Brain microvascular endothelial cell (primary cell): ENCODE results near the gene DTWD2.

Experiments
- DNase-seq: peaks from one replicate; pipeline ENCODE4 v3.0.0-alpha.2; 2020
- H3K27ac ChIP-seq: fragments of 250-450 bp; sonication (Bioruptor Pico); 2 replicates; pipeline ENCODE4 v1.5.1; 2020; ENCODE audit warnings: mild to moderate bottlenecking, moderate library complexity
- H3K27me3 ChIP-seq: fragments of 250-450 bp; sonication (Bioruptor Pico); replicated peaks from 2 replicates; pipeline ENCODE4 v1.5.1; 2020; ENCODE audit warnings: mild to moderate bottlenecking
- H3K36me3 ChIP-seq: fragments of 250-450 bp; sonication (Bioruptor Pico); replicated peaks from 2 replicates; pipeline ENCODE4 v1.5.1; 2020; ENCODE audit warnings: mild to moderate bottlenecking
- H3K4me3 ChIP-seq: 2 replicates; pipeline ENCODE4 v1.5.1; 2011; ENCODE audit warnings: low read depth, mild to moderate bottlenecking, control low read depth, low read length, moderate library complexity
- CTCF ChIP-seq: IDR thresholded peaks from 2 replicates; pipeline ENCODE4 v1.5.1; 2011; ENCODE audit warnings: low read depth, mild to moderate bottlenecking, moderate library complexity, low read length, control low read depth, inconsistent platforms; ENCODE audit errors: missing control alignments
- in situ Hi-C: cut with HindIII; loops from 2 replicates; pipeline ENCODE4 v1.10.0; 2017; ENCODE audit warnings: low sequenced_read_pairs, low pct_ligation_motif_present

Gene DTWD2

GRCh38 chr5:119021149-119021732 is 32.9 kb upstream of the DTWD2 start:
- no peaks in the 10 kb centered on the region for H3K27me3 ChIP-seq
- no peak overlapping the region for H3K27ac ChIP-seq
- H3K4me3 ChIP-seq, result no peak overlapping the region
- H3K36me3 ChIP-seq, result no peaks in the 10 kb centered on the region
- no peak for DNase-seq
- in situ Hi-C loops, result no loop called here
- TF ChIP-seq CTCF, result no peak

GRCh38 chr5:119019949-119020348 is 31.6 kb upstream of the DTWD2 start:
- Histone ChIP-seq H3K4me3 (no peak overlapping the region), H3K27ac (no peak overlapping the region)
- in situ Hi-C loops, result no loop called here

GRCh38 chr5:119019501-119019900 is 31.2 kb upstream of the DTWD2 start:
- Histone ChIP-seq H3K4me3 (no peak overlapping the region), H3K36me3 (no peaks in the 10 kb centered on the region), H3K27ac (no peak overlapping the region), H3K27me3 (no peaks in the 10 kb centered on the region)
- no peak for TF ChIP-seq CTCF
- DNase-seq, result no peak
- in situ Hi-C loops, result no loop called here

More at GRCh38 chr5:119019949-119020348, 31.6 kb upstream of the DTWD2 start:
- H3K36me3 ChIP-seq, result no peaks in the 10 kb centered on the region
- no peaks in the 10 kb centered on the region for H3K27me3 ChIP-seq
- no peak for TF ChIP-seq CTCF
- DNase-seq, result no peak

GRCh38 chr5:119017994-119018393 is 29.6 kb upstream of the DTWD2 start:
- Histone ChIP-seq H3K4me3 (no peak overlapping the region), H3K27ac (no peak overlapping the region), H3K27me3 (no peaks in the 10 kb centered on the region), H3K36me3 (no peaks in the 10 kb centered on the region)
- DNase-seq, result no peak
- in situ Hi-C loops, result no loop called here
- no peak for TF ChIP-seq CTCF

GRCh38 chr5:119016125-119016774 is 27.9 kb upstream of the DTWD2 start:
- Histone ChIP-seq H3K4me3 (no peak overlapping the region), H3K27me3 (no peaks in the 10 kb centered on the region), H3K27ac (no peak overlapping the region), H3K36me3 (no peaks in the 10 kb centered on the region)
- in situ Hi-C loops, result no loop called here
- no peak for TF ChIP-seq CTCF
- DNase-seq, result no peak

- no peak overlapping the region for H3K4me3 ChIP-seq
- no peak for TF ChIP-seq CTCF
- H3K27me3 ChIP-seq, result no peaks in the 10 kb centered on the region
- H3K36me3 ChIP-seq, result no peaks in the 10 kb centered on the region
- DNase-seq, result no peak
- H3K27ac ChIP-seq, result no peak overlapping the region
- in situ Hi-C loops, result no loop called here
These were observed 22.8 kb upstream of the DTWD2 start for GRCh38 chr5:119011186-119011585.
